Thyroid gland (tissue), 4 donors: ENCODE measurements around the gene NCMAP. TPM values are rescaled to one million over a fixed set of nuclear protein-coding genes. Genes with fewer than 3 reads are reported as not detected.

ENCODE experiments used
- DNase-seq, 2 donors: peaks; one replicate each; pipeline ENCODE4 v3.0.0-alpha.2; 2019
- H3K27ac ChIP-seq, 3 donors: fragments of 200-600 bp; sonication (generic); 1 replicate in 2 of 3; 2 replicates in 1 of 3; pipeline ENCODE4 v1.5.1; 2016 to 2019; ENCODE audit warnings: mild to moderate bottlenecking in 1 of 3, moderate library complexity in 1 of 3
- H3K27me3 ChIP-seq: fragments of 200-600 bp; sonication (generic); one replicate; pipeline ENCODE4 v1.5.1; 2019
- H3K36me3 ChIP-seq, 2 donors: fragments of 200-600 bp; sonication (generic); one replicate each; pipeline ENCODE4 v1.5.1; 2016 to 2019
- H3K4me1 ChIP-seq, 2 donors: fragments of 200-600 bp; sonication (generic); one replicate each; pipeline ENCODE4 v1.5.1; 2017 to 2019
- H3K4me3 ChIP-seq, 3 donors: fragments of 200-600 bp; sonication (generic); replicated peaks in 1 of 3; 1 replicate in 2 of 3; 2 replicates in 1 of 3; pipeline ENCODE4 v1.5.1; 2016; ENCODE audit warnings: mild to moderate bottlenecking in 1 of 3
- H3K9me3 ChIP-seq: fragments of 200-600 bp; sonication (generic); one replicate; pipeline ENCODE4 v1.5.1; 2017
- CTCF ChIP-seq, 6 experiments: fragments of 200-600 bp in 3 of 6; fragments of 450-650 bp in 3 of 6; sonication (generic) in 3 of 6; IDR thresholded peaks; one replicate each; pipeline ENCODE4 v1.5.1; 2016 to 2019; ENCODE audit warnings: antibody characterized with exemption in 6 of 6, mild to moderate bottlenecking in 2 of 6, inconsistent platforms in 1 of 6, moderate library complexity in 1 of 6
- POLR2A ChIP-seq, 2 donors: fragments of 450-650 bp; IDR thresholded peaks; one replicate each; pipeline ENCODE4 v1.6.1; 2017; ENCODE audit warnings: antibody characterized with exemption in 2 of 2, mild to moderate bottlenecking in 2 of 2, moderate library complexity in 1 of 2
- WGBS, 2 donors: methylation state at CpG; one replicate each; pipeline ENCODE4 v1.1.5; 2017; 5-methylcytosine and 5-hydroxymethylcytosine counted together
- intact Hi-C: fragments of 100-400 bp; cut with DNase I; formaldehyde crosslinking; loops from one replicate; pipeline ENCODE4 v1.15.1; 2023
- total RNA-seq, 4 donors: library from RNA; depleted of rRNA; stranded (reverse); fragments of >200 nt; gene quantifications; one replicate each; pipeline ENCODE4 v1.2.3, GENCODE V29; 2016

Gene NCMAP
- total RNA-seq, 4 donors from 2014 or later: 2.8 to 9.4 (median 7.3) TPM

GRCh38 chr1:24551290-24551959 is 4.5 kb upstream of the NCMAP start:
- Histone ChIP-seq H3K4me3 (no peak overlapping the region), H3K27ac (no peak overlapping the region), H3K9me3 (no peaks in the 10 kb centered on the region), H3K36me3 (no peaks in the 10 kb centered on the region), H3K27me3 (no peaks in the 10 kb centered on the region), H3K4me1 (peaks cover 0 to 11% of the 10 kb centered on the region in 2 donors)
- WGBS, 2 donors: 84 to 90% methylated on average over 13 of the region's 13 CpGs
- TF ChIP-seq POLR2A (IDR thresholded peaks at IDR 0.05) (no peak), CTCF (IDR thresholded peaks at IDR 0.05) (no peak)
- no peak for DNase-seq
- intact Hi-C loops: loop anchor here (10.0 kb wide), 1 partner anchor 83 kb away; no protein-coding TSS in a partner anchor

GRCh38 chr1:24551960-24552571 is 3.8 kb upstream of the NCMAP start:
- WGBS, 2 donors: 78 to 84% methylated on average over 10 of the region's 10 CpGs
- intact Hi-C loops: loop anchor here (10.0 kb wide), 1 partner anchor 83 kb away; no protein-coding TSS in a partner anchor
- Histone ChIP-seq H3K27ac (no peak overlapping the region), H3K4me1 (peaks cover 0 to 16% of the 10 kb centered on the region in 2 donors), H3K9me3 (no peaks in the 10 kb centered on the region), H3K27me3 (no peaks in the 10 kb centered on the region), H3K36me3 (no peaks in the 10 kb centered on the region), H3K4me3 (no peak overlapping the region)
- TF ChIP-seq POLR2A (IDR thresholded peaks at IDR 0.05) (no peak), CTCF (IDR thresholded peaks at IDR 0.05) (no peak)
- no peak for DNase-seq

GRCh38 chr1:24553931-24554330 is 2.0 kb upstream of the NCMAP start:
- TF ChIP-seq POLR2A (IDR thresholded peaks at IDR 0.05): no peak
- TF ChIP-seq CTCF (IDR thresholded peaks at IDR 0.05): no peak
- H3K4me3 ChIP-seq: no peak overlapping the region
- H3K9me3 ChIP-seq: no peaks in the 10 kb centered on the region
- no peaks in the 10 kb centered on the region for H3K36me3 ChIP-seq
- no peak overlapping the region for H3K27ac ChIP-seq
- peaks cover 0 to 32% of the 10 kb centered on the region in 2 donors for H3K4me1 ChIP-seq
- no peak for DNase-seq
- H3K27me3 ChIP-seq: no peaks in the 10 kb centered on the region
- WGBS, 2 donors: 81 to 83% methylated on average over 3 of the region's 3 CpGs
- intact Hi-C loops: loop anchor here (10.0 kb wide), 1 partner anchor 81 kb away; no protein-coding TSS in a partner anchor

GRCh38 chr1:24554714-24555113 is 1.2 kb upstream of the NCMAP start:
- Histone ChIP-seq H3K27ac (no peak overlapping the region), H3K27me3 (no peaks in the 10 kb centered on the region), H3K4me3 (no peak overlapping the region), H3K9me3 (no peaks in the 10 kb centered on the region), H3K4me1 (peaks cover 5 to 38% of the 10 kb centered on the region in 2 donors), H3K36me3 (no peaks in the 10 kb centered on the region)
- 98 to 100% methylated on average over 4 of the region's 4 CpGs for WGBS, 2 donors
- TF ChIP-seq POLR2A (IDR thresholded peaks at IDR 0.05) (no peak), CTCF (IDR thresholded peaks at IDR 0.05) (no peak)
- DNase-seq: no peak
- intact Hi-C loops: loop anchor here (10.0 kb wide), 1 partner anchor 80 kb away; no protein-coding TSS in a partner anchor

- Histone ChIP-seq H3K27ac (no peak overlapping the region), H3K27me3 (no peaks in the 10 kb centered on the region), H3K4me3 (peak overlapping the region in 1 of 3 donors; percentile 30), H3K9me3 (no peaks in the 10 kb centered on the region), H3K4me1 (peaks cover 5 to 39% of the 10 kb centered on the region in 2 donors), H3K36me3 (no peaks in the 10 kb centered on the region)
- intact Hi-C loops: loop anchor here (10.0 kb wide), 1 partner anchor 78 kb away; no protein-coding TSS in a partner anchor
- WGBS, 2 donors: 48 to 57% methylated on average over 17 to 19 of the region's 19 CpGs
- DNase-seq: no peak
- TF ChIP-seq CTCF (IDR thresholded peaks at IDR 0.05) (no peak), POLR2A (IDR thresholded peaks at IDR 0.05) (no peak)
Measured at GRCh38 chr1:24556414-24556795, 518 bp downstream of the NCMAP start.
